Naive thymus-derived CD4-positive, alpha-beta T cell (primary cell): Measurements from ENCODE around the gene ASS1. TPM values are rescaled to one million over a fixed set of nuclear protein-coding genes. Genes with fewer than 3 reads are reported as not detected.

ENCODE experiments used
- ATAC-seq: fragments of 150-1000 bp; cut with Tn5 transposase; 2 replicates; pipeline ENCODE4 v1.10.0; 2021; ENCODE audit warnings: mild to moderate bottlenecking, moderate library complexity
- CTCF ChIA-PET: fragments of 350-600 bp; sonication (Branson Sonifier 250); formaldehyde crosslinking; loops from one replicate; lab custom pipeline; 2021; ENCODE audit warnings: antibody characterized with exemption; lab: Charles Lee
- POLR2A ChIA-PET: fragments of 350-600 bp; sonication (Branson Sonifier 250); formaldehyde crosslinking; loops from one replicate; lab custom pipeline; 2021; ENCODE audit warnings: antibody characterized with exemption, inconsistent platforms; lab: Charles Lee
- DNase-seq, 9 donors: peaks; one replicate each; pipeline versions ENCODE4 v3.0.0 to v3.0.0-alpha.2; 2020 to 2022; ENCODE audit warnings: mixed read lengths in 1 of 9
- H3K27ac ChIP-seq: one replicate; pipeline ENCODE4 v1.7.0; 2013; ENCODE audit warnings: mild to moderate bottlenecking, low read depth, low read length, moderate library complexity
- H3K27me3 ChIP-seq, 2 donors: one replicate each; pipeline ENCODE4 v1.7.0; 2013; ENCODE audit warnings: low read length in 2 of 2, mild to moderate bottlenecking in 2 of 2, moderate library complexity in 2 of 2; ENCODE audit not compliant: control insufficient read depth in 2 of 2, insufficient read depth in 2 of 2
- H3K36me3 ChIP-seq, 3 experiments: 1 replicate in 2 of 3; 2 replicates in 1 of 3; pipeline ENCODE4 v1.7.0; 2013; ENCODE audit warnings: low read length in 3 of 3, mild to moderate bottlenecking in 3 of 3, moderate library complexity in 1 of 3; ENCODE audit not compliant: insufficient read depth in 3 of 3, control insufficient read depth in 2 of 3
- H3K4me1 ChIP-seq, 2 donors: one replicate each; pipeline ENCODE4 v1.7.0; 2013; ENCODE audit warnings: low read length in 2 of 2, mild to moderate bottlenecking in 2 of 2, moderate library complexity in 1 of 2; ENCODE audit not compliant: control insufficient read depth in 2 of 2, insufficient read depth in 2 of 2
- H3K4me3 ChIP-seq: 2 replicates; pipeline ENCODE4 v1.7.0; 2013; ENCODE audit warnings: mild to moderate bottlenecking, low read length
- H3K9me3 ChIP-seq, 3 experiments: 1 replicate in 2 of 3; 2 replicates in 1 of 3; pipeline ENCODE4 v1.7.0; 2013; ENCODE audit warnings: low read length in 3 of 3; ENCODE audit not compliant: control insufficient read depth in 2 of 3
- H3K27ac Mint-ChIP-seq, 9 donors: one replicate each; pipeline ENCODE4 v1.8.0; 2020 to 2022; ENCODE audit warnings: mixed read lengths in 9 of 9, mild to moderate bottlenecking in 8 of 9, moderate library complexity in 5 of 9, inconsistent platforms in 2 of 9
- H3K27me3 Mint-ChIP-seq, 5 donors: one replicate each; pipeline ENCODE4 v1.8.0; 2021 to 2022; ENCODE audit warnings: mixed read lengths in 5 of 5, mild to moderate bottlenecking in 1 of 5
- H3K36me3 Mint-ChIP-seq, 5 donors: one replicate each; pipeline ENCODE4 v1.8.0; 2020 to 2022; ENCODE audit warnings: mixed read lengths in 5 of 5, mild to moderate bottlenecking in 3 of 5, inconsistent platforms in 1 of 5
- H3K4me1 Mint-ChIP-seq, 7 donors: one replicate each; pipeline ENCODE4 v1.8.0; 2020 to 2022; ENCODE audit warnings: mixed read lengths in 7 of 7, mild to moderate bottlenecking in 3 of 7, inconsistent platforms in 1 of 7
- H3K4me3 Mint-ChIP-seq, 10 donors: one replicate each; pipeline ENCODE4 v1.8.0; 2020 to 2022; ENCODE audit warnings: mild to moderate bottlenecking in 10 of 10, mixed read lengths in 10 of 10, moderate library complexity in 6 of 10, inconsistent platforms in 2 of 10
- H3K9me3 Mint-ChIP-seq, 11 donors: one replicate each; pipeline ENCODE4 v1.8.0; 2020 to 2022; ENCODE audit warnings: mixed read lengths in 11 of 11, mild to moderate bottlenecking in 4 of 11, inconsistent platforms in 1 of 11, moderate library complexity in 1 of 11
- intact Hi-C, 2 donors: fragments of 100-400 bp; cut with micrococcal nuclease; formaldehyde crosslinking; loops; one replicate each; pipeline ENCODE4 v1.15.1; 2023
- polyA plus RNA-seq, 2 donors: library from polyadenylated mRNA; unstranded; fragments of 300-500 nt; fragmentation: Illumina TruSeq; gene quantifications; one replicate each; pipeline ENCODE4 v1.2.3, GENCODE V29; 2021
- total RNA-seq, 6 experiments: library from RNA in 5 of 6; stranded (reverse) in 5 of 6; gene quantifications; 1 replicate in 5 of 6; 2 replicates in 1 of 6; pipeline ENCODE4 v1.2.3 and lab custom pipeline; 2021 to 2026

ASS1 gene
- total and polyA plus RNA-seq, 7 experiments from 2014 or later, result 0.50 to 5.8 TPM; not detected in 5

DNA sequence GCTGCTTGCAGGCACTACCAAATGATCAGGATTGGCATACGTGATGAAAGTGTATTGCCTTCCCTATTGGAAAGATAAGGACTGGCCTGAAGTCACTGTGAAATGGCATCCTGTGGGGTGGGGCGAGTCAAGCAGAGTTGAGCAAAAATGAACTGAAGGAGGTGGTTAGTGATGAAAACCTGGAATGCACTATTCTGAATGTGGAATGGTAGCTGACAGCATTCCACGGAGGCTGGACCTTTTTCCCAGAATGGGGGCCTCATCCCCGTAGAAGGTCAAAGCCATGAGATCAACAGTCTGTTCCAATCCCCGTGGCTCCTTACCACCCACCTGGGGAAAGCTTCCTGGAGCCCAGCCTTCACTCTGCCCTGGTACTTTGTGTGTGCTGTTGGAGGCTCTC is 37.7 kb downstream of the ASS1 start:
- no peaks in the 10 kb centered on the region for H3K9me3 ChIP-seq
- ATAC-seq, result no peak
- no peaks in the 10 kb centered on the region for H3K27me3 ChIP-seq
- H3K4me1 Mint-ChIP-seq, result peaks cover 0 to 2% (median 0%) of the 10 kb centered on the region in 7 donors
- H3K4me3 ChIP-seq, result no peak overlapping the region
- H3K4me1 ChIP-seq, result no peaks in the 10 kb centered on the region
- intact Hi-C loops, result no loop called here
- ChIA-PET POLR2A (no interaction called here), CTCF (no interaction called here)
- H3K27ac Mint-ChIP-seq, result no peak overlapping the region
- H3K4me3 Mint-ChIP-seq, result no peak overlapping the region
- DNase-seq, result no peak
- no peaks in the 10 kb centered on the region for H3K36me3 Mint-ChIP-seq
- peaks cover 14 to 32% (median 21%) of the 10 kb centered on the region in 5 donors for H3K27me3 Mint-ChIP-seq
- no peaks in the 10 kb centered on the region for H3K36me3 ChIP-seq
- H3K9me3 Mint-ChIP-seq, result no peaks in the 10 kb centered on the region
- no peak overlapping the region for H3K27ac ChIP-seq

DNA sequence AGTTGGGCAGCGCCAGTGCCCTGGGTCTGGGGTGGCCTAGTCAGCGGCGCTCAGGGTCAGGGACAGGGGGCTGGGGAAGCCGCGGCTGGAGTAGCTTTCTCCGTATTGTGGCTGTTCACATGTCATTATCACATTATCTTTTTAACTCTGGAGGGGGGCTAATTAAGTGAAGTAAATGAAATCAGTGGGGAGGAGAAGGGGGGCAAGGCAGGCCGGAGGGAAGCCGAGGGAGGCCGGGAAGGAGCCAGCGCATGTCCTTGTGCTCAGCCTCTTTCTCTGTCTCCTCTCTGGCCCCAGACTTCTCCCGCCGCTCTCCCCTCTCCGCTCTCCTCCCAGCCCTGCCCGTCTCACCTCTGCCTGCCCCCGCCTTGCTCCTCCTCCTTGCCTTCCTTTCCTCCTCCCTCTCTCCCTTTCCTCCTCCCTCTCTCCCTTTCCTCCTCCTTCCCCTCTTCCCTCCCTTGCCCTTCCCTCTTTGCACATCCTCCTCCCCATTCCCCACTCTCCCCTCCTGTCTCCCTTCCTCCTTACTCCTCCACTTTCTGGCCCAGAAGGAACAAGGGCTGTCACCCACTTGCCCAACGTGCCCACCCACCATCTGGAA is 38.7 kb downstream of the ASS1 start:
- CTCF ChIA-PET, result no interaction called here
- DNase-seq, result no peak

DNA sequence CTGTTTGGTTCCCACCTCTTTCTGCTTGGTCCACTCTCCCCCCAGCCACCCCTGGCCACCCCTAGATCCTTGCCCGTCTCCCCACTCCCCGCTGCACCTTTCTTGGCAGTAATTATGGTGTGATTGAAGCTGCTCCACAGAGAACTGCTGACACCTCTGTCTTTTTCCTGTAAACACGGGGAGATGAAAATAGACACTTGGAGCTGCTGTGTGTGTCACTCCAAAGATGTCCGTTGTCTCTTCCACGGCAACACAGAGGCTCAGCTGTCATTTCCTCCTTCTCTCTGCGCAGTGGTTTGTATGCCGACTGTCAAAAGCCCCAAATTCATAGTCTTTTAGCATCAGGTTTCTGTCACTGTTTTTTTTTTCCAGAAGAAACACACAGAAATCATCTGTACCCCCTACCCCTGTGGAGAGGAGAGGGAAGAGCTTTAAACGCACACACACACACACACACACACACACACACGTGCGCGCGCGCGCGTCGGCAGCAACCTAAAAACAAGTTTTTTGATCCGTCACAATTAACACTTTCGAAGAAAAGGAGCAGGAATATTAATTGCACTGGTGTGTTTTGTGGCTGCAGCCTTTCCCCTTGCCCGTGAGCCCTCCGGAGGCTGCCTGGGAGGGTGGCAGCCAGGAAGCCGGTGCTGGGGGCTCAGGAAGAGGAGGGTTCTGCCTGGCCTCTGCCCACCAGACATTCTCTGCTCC is 39.8 kb downstream of the ASS1 start:
- Histone ChIP-seq H3K4me1 (no peaks in the 10 kb centered on the region), H3K27ac (no peak overlapping the region), H3K27me3 (no peaks in the 10 kb centered on the region), H3K4me3 (no peak overlapping the region), H3K36me3 (no peaks in the 10 kb centered on the region), H3K9me3 (no peaks in the 10 kb centered on the region)
- Mint-ChIP-seq H3K9me3 (no peaks in the 10 kb centered on the region), H3K36me3 (no peaks in the 10 kb centered on the region), H3K27ac (no peak overlapping the region), H3K27me3 (peaks cover 16 to 41% (median 21%) of the 10 kb centered on the region in 5 donors), H3K4me3 (no peak overlapping the region), H3K4me1 (peaks cover 0 to 2% (median 0%) of the 10 kb centered on the region in 7 donors)
- ATAC-seq, result no peak
- intact Hi-C loops, result no loop called here
- POLR2A ChIA-PET, result no interaction called here
- CTCF ChIA-PET, result no interaction called here
- no peak for DNase-seq

More for the DNA sequence above, 38.7 kb downstream of the ASS1 start:
- H3K36me3 ChIP-seq, result no peaks in the 10 kb centered on the region
- Mint-ChIP-seq H3K27ac (no peak overlapping the region), H3K4me3 (no peak overlapping the region), H3K4me1 (peaks cover 0 to 2% (median 0%) of the 10 kb centered on the region in 7 donors), H3K36me3 (no peaks in the 10 kb centered on the region), H3K9me3 (no peaks in the 10 kb centered on the region), H3K27me3 (peaks cover 16 to 39% (median 21%) of the 10 kb centered on the region in 5 donors)
- H3K4me1 ChIP-seq, result no peaks in the 10 kb centered on the region
- ATAC-seq, result no peak
- H3K4me3 ChIP-seq, result no peak overlapping the region
- POLR2A ChIA-PET, result no interaction called here
- H3K27me3 ChIP-seq, result no peaks in the 10 kb centered on the region
- intact Hi-C loops, result no loop called here
- H3K9me3 ChIP-seq, result no peaks in the 10 kb centered on the region
- no peak overlapping the region for H3K27ac ChIP-seq

- intact Hi-C loops, result no loop called here
- no peak for ATAC-seq
- Histone ChIP-seq H3K27ac (no peak overlapping the region), H3K4me1 (no peaks in the 10 kb centered on the region), H3K36me3 (no peaks in the 10 kb centered on the region), H3K9me3 (no peaks in the 10 kb centered on the region), H3K4me3 (no peak overlapping the region), H3K27me3 (no peaks in the 10 kb centered on the region)
- Mint-ChIP-seq H3K36me3 (no peaks in the 10 kb centered on the region), H3K27ac (no peak overlapping the region), H3K9me3 (no peaks in the 10 kb centered on the region), H3K4me3 (no peak overlapping the region), H3K27me3 (peaks cover 16 to 41% (median 21%) of the 10 kb centered on the region in 5 donors), H3K4me1 (peaks cover 0 to 2% (median 0%) of the 10 kb centered on the region in 7 donors)
- POLR2A ChIA-PET, result no interaction called here
- CTCF ChIA-PET, result interaction anchor here (0.6 kb wide), 1 partner anchor 290 kb away, joined by 3 read pairs; no protein-coding TSS in a partner anchor
- DNase-seq, result no peak
These were observed 41.3 kb downstream of the ASS1 start for GRCh38 chr9:130486103-130486502.

DNA sequence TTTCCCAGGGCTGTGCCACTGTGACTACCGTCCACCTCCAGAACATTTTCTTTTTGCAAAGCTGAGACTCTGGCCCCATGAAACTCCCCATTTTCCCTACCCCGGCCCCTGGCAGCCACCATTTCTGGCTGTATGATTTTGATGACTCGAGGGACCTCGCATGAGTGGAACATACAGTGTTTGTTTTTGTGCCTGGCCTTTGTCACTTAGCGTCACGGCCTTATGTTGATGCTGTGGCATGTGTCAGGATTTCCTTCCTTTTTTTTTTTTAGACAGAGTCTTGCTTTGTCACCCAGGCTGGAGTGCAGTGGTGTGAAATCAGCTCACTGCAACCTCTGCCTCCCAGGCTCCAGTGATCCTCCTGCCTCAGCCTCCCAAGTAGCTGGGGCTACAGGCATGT is 42.7 kb downstream of the ASS1 start:
- peaks cover 16 to 39% (median 20%) of the 10 kb centered on the region in 5 donors for H3K27me3 Mint-ChIP-seq
- H3K4me3 Mint-ChIP-seq, result no peak overlapping the region
- no peak overlapping the region for H3K27ac Mint-ChIP-seq
- no peaks in the 10 kb centered on the region for H3K4me1 Mint-ChIP-seq
- no peaks in the 10 kb centered on the region for H3K9me3 Mint-ChIP-seq
- ChIA-PET POLR2A (no interaction called here), CTCF (interaction anchor here (0.6 kb wide), 1 partner anchor 556 kb away, joined by 3 read pairs; no protein-coding TSS in a partner anchor)
- no peaks in the 10 kb centered on the region for H3K9me3 ChIP-seq
- no peak for ATAC-seq
- no peak overlapping the region for H3K27ac ChIP-seq
- no peaks in the 10 kb centered on the region for H3K36me3 Mint-ChIP-seq
- no peaks in the 10 kb centered on the region for H3K4me1 ChIP-seq
- no peak for DNase-seq
- H3K4me3 ChIP-seq, result no peak overlapping the region
- no peaks in the 10 kb centered on the region for H3K27me3 ChIP-seq
- intact Hi-C loops, result no loop called here
- H3K36me3 ChIP-seq, result no peaks in the 10 kb centered on the region

- H3K4me3 ChIP-seq, result no peak overlapping the region
- POLR2A ChIA-PET, result no interaction called here
- CTCF ChIA-PET, result no interaction called here
- no peaks in the 10 kb centered on the region for H3K9me3 ChIP-seq
- Mint-ChIP-seq H3K27ac (no peak overlapping the region), H3K9me3 (no peaks in the 10 kb centered on the region), H3K4me1 (no peaks in the 10 kb centered on the region), H3K4me3 (no peak overlapping the region), H3K27me3 (peaks cover 8 to 27% (median 11%) of the 10 kb centered on the region in 5 donors), H3K36me3 (no peaks in the 10 kb centered on the region)
- no peaks in the 10 kb centered on the region for H3K27me3 ChIP-seq
- no peak overlapping the region for H3K27ac ChIP-seq
- no peaks in the 10 kb centered on the region for H3K36me3 ChIP-seq
- ATAC-seq (no peak), DNase-seq (no peak)
- no peaks in the 10 kb centered on the region for H3K4me1 ChIP-seq
- intact Hi-C loops, result no loop called here
These were observed 44.0 kb downstream of the ASS1 start for GRCh38 chr9:130488621-130489330.
